Thyroid gland (tissue), 4 donors: ENCODE measurements around the gene DST. TPM values are rescaled to one million over a fixed set of nuclear protein-coding genes. Genes with fewer than 3 reads are reported as not detected.

Source experiments
- DNase-seq, 2 donors: peaks; one replicate each; pipeline ENCODE4 v3.0.0-alpha.2; 2019
- H3K27ac ChIP-seq, 3 donors: fragments of 200-600 bp; sonication (generic); 1 replicate in 2 of 3; 2 replicates in 1 of 3; pipeline ENCODE4 v1.5.1; 2016 to 2019; ENCODE audit warnings: mild to moderate bottlenecking in 1 of 3, moderate library complexity in 1 of 3
- H3K27me3 ChIP-seq: fragments of 200-600 bp; sonication (generic); one replicate; pipeline ENCODE4 v1.5.1; 2019
- H3K36me3 ChIP-seq, 2 donors: fragments of 200-600 bp; sonication (generic); one replicate each; pipeline ENCODE4 v1.5.1; 2016 to 2019
- H3K4me1 ChIP-seq, 2 donors: fragments of 200-600 bp; sonication (generic); one replicate each; pipeline ENCODE4 v1.5.1; 2017 to 2019
- H3K4me3 ChIP-seq, 3 donors: fragments of 200-600 bp; sonication (generic); replicated peaks in 1 of 3; 1 replicate in 2 of 3; 2 replicates in 1 of 3; pipeline ENCODE4 v1.5.1; 2016; ENCODE audit warnings: mild to moderate bottlenecking in 1 of 3
- H3K9me3 ChIP-seq: fragments of 200-600 bp; sonication (generic); one replicate; pipeline ENCODE4 v1.5.1; 2017
- POLR2A ChIP-seq, 2 donors: fragments of 450-650 bp; IDR thresholded peaks; one replicate each; pipeline ENCODE4 v1.6.1; 2017; ENCODE audit warnings: antibody characterized with exemption in 2 of 2, mild to moderate bottlenecking in 2 of 2, moderate library complexity in 1 of 2
- WGBS, 2 donors: methylation state at CpG; one replicate each; pipeline ENCODE4 v1.1.5; 2017; 5-methylcytosine and 5-hydroxymethylcytosine counted together
- intact Hi-C: fragments of 100-400 bp; cut with DNase I; formaldehyde crosslinking; loops from one replicate; pipeline ENCODE4 v1.15.1; 2023
- total RNA-seq, 4 donors: library from RNA; depleted of rRNA; stranded (reverse); fragments of >200 nt; gene quantifications; one replicate each; pipeline ENCODE4 v1.2.3, GENCODE V29; 2016
- TF ChIP-seq, protein P1 (sequence below), 6 experiments: fragments of 200-600 bp in 3 of 6; fragments of 450-650 bp in 3 of 6; sonication (generic) in 3 of 6; IDR thresholded peaks; one replicate each; pipeline ENCODE4 v1.5.1; 2016 to 2019; ENCODE audit warnings: antibody characterized with exemption in 6 of 6, mild to moderate bottlenecking in 2 of 6, inconsistent platforms in 1 of 6, moderate library complexity in 1 of 6

Gene DST
- total RNA-seq, 4 donors from 2014 or later, result 99.8 to 169 (median 149) TPM

DNA sequence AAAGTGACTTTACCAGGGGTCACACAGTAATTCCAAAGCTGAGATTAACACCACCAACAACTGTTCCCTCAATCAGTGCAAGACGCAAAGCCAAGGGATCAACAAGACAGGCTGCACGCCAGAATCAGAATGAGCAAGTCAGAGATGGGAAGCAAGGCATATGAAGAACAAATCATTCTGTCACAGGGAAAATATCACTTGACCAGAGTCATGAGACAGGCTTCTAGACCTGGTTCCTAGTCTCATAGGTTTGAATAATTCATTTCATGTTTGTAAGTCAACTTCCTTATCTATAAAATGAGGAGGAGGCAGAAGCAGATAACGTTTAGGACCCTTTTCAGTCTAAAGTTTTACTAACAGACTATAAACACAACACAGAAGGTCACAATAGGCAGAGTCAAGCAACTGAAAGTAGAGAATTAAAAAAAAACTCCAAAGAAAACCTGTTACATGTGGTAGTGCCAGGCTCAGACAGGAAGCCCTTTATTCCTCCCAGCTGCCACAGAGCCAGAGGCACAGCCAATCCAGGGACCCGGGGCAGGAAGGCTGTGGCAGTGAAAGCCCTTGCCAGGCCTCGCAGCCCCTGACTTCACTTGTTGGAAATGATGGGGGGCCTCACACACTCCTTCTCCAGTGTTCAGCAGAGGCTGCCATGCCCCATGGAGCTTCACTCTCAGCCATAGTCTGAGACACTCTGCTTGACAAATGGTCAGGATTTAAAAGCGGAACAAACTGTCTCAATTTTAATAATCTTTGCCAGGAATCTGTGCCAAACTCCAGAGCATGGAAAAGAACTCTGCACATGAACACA is 29.2 kb upstream of the DST start:
- DNase-seq, result no peak
- intact Hi-C loops, result no loop called here
- 66 to 77% methylated on average over 6 of the region's 6 CpGs for WGBS, 2 donors
- H3K4me1 ChIP-seq, result peaks cover 0 to 4% of the 10 kb centered on the region in 2 donors
- H3K36me3 ChIP-seq, result no peaks in the 10 kb centered on the region
- no peaks in the 10 kb centered on the region for H3K9me3 ChIP-seq
- H3K27me3 ChIP-seq, result no peaks in the 10 kb centered on the region
- peak overlapping the region in 1 of 3 donors; percentile 19 for H3K27ac ChIP-seq
- no peak for TF ChIP-seq POLR2A (IDR thresholded peaks at IDR 0.05)
- TF ChIP-seq, protein P1, sequence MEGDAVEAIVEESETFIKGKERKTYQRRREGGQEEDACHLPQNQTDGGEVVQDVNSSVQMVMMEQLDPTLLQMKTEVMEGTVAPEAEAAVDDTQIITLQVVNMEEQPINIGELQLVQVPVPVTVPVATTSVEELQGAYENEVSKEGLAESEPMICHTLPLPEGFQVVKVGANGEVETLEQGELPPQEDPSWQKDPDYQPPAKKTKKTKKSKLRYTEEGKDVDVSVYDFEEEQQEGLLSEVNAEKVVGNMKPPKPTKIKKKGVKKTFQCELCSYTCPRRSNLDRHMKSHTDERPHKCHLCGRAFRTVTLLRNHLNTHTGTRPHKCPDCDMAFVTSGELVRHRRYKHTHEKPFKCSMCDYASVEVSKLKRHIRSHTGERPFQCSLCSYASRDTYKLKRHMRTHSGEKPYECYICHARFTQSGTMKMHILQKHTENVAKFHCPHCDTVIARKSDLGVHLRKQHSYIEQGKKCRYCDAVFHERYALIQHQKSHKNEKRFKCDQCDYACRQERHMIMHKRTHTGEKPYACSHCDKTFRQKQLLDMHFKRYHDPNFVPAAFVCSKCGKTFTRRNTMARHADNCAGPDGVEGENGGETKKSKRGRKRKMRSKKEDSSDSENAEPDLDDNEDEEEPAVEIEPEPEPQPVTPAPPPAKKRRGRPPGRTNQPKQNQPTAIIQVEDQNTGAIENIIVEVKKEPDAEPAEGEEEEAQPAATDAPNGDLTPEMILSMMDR (IDR thresholded peaks at IDR 0.05), result no peak
- no peak overlapping the region for H3K4me3 ChIP-seq

DNA sequence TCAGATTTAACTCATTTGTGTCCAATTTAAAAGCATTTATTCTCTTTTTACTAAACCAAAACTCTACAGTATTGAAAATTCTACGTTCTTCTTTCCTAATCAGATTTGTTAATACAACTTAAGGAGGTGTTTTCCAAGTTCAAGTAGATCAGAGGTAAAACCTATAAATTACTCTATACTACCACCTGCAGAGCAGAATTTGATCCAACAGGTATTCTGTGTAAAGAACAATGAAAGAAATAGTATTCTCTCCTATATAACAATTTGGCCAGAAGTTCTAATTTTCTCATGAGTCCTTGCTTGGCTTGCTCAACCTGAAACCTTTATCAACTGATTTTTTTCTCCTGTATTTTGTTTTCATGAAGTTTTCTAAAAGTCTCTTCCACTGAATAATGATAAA is 28.5 kb upstream of the DST start:
- intact Hi-C loops, result no loop called here
- WGBS, 2 donors, result 76 to 79% methylated on average over 1 of the region's 1 CpG

DNA sequence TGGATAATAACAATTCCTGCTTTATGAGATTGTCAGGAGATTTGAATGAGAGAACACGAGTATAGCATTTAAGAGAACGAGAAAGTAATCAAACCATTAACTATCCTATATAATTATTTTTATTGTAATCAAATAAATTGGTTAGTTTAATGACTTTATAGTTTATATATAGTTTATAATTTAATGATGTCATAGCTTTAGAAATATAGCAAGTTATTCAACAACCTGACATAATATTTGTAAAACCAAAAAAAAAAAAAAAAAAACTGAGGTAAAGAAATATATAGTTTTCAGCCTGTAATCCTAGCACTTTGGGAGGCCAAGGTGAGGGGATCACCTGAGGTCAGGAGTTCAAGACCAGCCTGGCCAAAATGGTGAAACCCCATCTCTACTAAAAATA is 26.4 kb upstream of the DST start:
- Histone ChIP-seq H3K27ac (no peak overlapping the region), H3K4me1 (peaks cover 0 to 4% of the 10 kb centered on the region in 2 donors), H3K27me3 (no peaks in the 10 kb centered on the region), H3K4me3 (no peak overlapping the region), H3K9me3 (no peaks in the 10 kb centered on the region), H3K36me3 (no peaks in the 10 kb centered on the region)
- intact Hi-C loops, result no loop called here
- WGBS, 2 donors, result 94% methylated on average over 2 of the region's 2 CpGs
- DNase-seq, result no peak
- TF ChIP-seq, protein P1 (IDR thresholded peaks at IDR 0.05), result no peak
- no peak for TF ChIP-seq POLR2A (IDR thresholded peaks at IDR 0.05)

More for the DNA sequence above, 28.5 kb upstream of the DST start:
- no peaks in the 10 kb centered on the region for H3K9me3 ChIP-seq
- TF ChIP-seq, protein P1 (IDR thresholded peaks at IDR 0.05), result no peak
- TF ChIP-seq POLR2A (IDR thresholded peaks at IDR 0.05), result no peak
- H3K27me3 ChIP-seq, result no peaks in the 10 kb centered on the region
- no peaks in the 10 kb centered on the region for H3K36me3 ChIP-seq
- H3K4me1 ChIP-seq, result peaks cover 0 to 4% of the 10 kb centered on the region in 2 donors
- H3K27ac ChIP-seq, result no peak overlapping the region
- no peak for DNase-seq
- no peak overlapping the region for H3K4me3 ChIP-seq

DNA sequence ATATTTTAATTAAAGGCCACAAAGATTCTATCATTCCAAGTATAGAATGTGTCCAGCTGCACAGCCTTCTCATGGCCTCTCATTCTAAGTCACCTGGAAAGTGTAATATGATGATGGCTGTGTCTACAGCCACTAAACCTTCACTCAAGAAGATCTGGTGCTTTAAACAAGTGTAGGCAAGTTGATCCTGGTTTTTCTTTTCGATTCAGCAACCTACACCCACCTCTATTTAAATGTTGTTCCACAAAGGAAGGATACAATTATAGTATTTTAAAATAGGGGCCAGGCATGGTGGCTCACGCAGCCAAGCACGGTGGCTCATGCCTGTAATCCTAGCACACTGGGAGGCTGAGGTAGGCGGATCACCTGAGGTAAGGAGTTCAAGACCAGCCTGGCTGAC is 25.5 kb upstream of the DST start:
- 97 to 98% methylated on average over 4 of the region's 4 CpGs for WGBS, 2 donors
- H3K27ac ChIP-seq, result no peak overlapping the region

DNA sequence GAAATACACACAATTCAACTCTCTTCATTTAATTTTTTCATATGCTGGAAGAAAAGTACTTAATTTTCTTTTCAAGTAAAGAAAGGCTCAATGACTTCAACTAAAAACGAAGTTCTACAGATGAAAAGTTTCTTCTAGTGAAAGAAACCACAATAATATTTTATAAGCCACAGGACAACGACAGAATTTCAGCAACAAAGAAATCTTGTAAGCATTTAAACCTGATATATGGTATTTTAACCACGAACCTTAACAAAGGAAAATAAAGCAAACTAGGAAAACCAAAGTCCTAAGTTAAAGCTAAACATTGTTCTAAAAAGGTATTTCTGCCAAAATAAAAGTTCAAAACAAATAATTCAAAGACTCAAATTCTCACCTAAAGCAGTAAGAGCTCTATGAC is 24.6 kb upstream of the DST start:
- WGBS, 2 donors, result 75 to 83% methylated on average over 3 of the region's 3 CpGs
- no peaks in the 10 kb centered on the region for H3K36me3 ChIP-seq
- no peaks in the 10 kb centered on the region for H3K9me3 ChIP-seq
- H3K27ac ChIP-seq, result no peak overlapping the region
- TF ChIP-seq, protein P1 (IDR thresholded peaks at IDR 0.05), result no peak
- no peak for TF ChIP-seq POLR2A (IDR thresholded peaks at IDR 0.05)
- H3K4me1 ChIP-seq, result peaks cover 0 to 4% of the 10 kb centered on the region in 2 donors
- intact Hi-C loops, result no loop called here
- no peak overlapping the region for H3K4me3 ChIP-seq
- no peaks in the 10 kb centered on the region for H3K27me3 ChIP-seq
- no peak for DNase-seq

More for the DNA sequence above, 25.5 kb upstream of the DST start:
- DNase-seq, result no peak
- H3K9me3 ChIP-seq, result no peaks in the 10 kb centered on the region
- H3K36me3 ChIP-seq, result no peaks in the 10 kb centered on the region
- TF ChIP-seq POLR2A (IDR thresholded peaks at IDR 0.05), result no peak
- TF ChIP-seq, protein P1 (IDR thresholded peaks at IDR 0.05), result no peak
- intact Hi-C loops, result no loop called here
- no peak overlapping the region for H3K4me3 ChIP-seq
- no peaks in the 10 kb centered on the region for H3K27me3 ChIP-seq
- peaks cover 0 to 4% of the 10 kb centered on the region in 2 donors for H3K4me1 ChIP-seq
